ENCODE measurements around the gene ATOH8. TPM values are rescaled to one million over a fixed set of nuclear protein-coding genes. Genes with fewer than 3 reads are reported as not detected.

Gene ATOH8
- total and polyA plus RNA-seq, 2 donors from 2014 or later, result 11.2 to 18.6 TPM

DNA sequence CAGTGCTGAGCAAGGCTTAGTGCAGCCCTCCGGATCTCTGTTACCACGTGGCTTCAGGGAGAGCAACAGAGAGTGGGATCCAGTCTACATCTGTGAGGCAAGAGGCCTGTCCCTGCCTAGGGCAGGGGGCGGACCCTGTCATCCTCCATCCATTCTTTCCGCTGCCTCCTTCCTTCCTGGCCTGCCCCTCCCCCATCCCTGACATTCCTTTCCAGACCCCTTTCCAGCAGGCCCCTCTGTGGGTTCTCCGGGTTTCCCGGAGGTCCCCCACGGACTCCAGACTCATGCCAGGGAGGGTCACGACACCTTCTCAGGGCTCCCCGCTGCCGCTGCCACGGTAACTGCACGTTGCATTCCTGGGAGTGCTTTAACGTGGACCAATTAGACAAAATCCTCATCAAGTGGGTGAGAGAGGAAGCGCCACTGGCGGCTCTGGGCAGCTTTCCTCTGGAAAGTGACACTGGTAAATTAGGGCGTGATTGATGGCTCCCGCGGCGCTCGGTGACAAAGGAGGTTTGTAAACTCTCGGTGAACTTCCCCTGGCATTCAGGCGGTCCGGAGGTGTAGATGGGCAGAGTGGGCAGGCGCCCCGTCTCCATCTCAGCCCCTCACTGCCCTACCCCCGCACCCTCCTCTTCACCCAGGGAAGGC lies 11.4 kb downstream of the ATOH8 start:
- H3K36me3 ChIP-seq (ENCODE audit: control insufficient read depth in 2 of 3, insufficient read depth in 3 of 3, low read length in 3 of 3), result no peaks in the 10 kb centered on the region
- TF ChIP-seq, protein P1, sequence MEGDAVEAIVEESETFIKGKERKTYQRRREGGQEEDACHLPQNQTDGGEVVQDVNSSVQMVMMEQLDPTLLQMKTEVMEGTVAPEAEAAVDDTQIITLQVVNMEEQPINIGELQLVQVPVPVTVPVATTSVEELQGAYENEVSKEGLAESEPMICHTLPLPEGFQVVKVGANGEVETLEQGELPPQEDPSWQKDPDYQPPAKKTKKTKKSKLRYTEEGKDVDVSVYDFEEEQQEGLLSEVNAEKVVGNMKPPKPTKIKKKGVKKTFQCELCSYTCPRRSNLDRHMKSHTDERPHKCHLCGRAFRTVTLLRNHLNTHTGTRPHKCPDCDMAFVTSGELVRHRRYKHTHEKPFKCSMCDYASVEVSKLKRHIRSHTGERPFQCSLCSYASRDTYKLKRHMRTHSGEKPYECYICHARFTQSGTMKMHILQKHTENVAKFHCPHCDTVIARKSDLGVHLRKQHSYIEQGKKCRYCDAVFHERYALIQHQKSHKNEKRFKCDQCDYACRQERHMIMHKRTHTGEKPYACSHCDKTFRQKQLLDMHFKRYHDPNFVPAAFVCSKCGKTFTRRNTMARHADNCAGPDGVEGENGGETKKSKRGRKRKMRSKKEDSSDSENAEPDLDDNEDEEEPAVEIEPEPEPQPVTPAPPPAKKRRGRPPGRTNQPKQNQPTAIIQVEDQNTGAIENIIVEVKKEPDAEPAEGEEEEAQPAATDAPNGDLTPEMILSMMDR (IDR thresholded peaks at IDR 0.05; ENCODE audit: borderline replicate concordance, extremely low read depth, insufficient read depth), result no peak
- H3K4me1 ChIP-seq (ENCODE audit: control insufficient read depth in 2 of 3, insufficient read depth in 2 of 3, low read depth in 1 of 3, low read length in 3 of 3), result peaks cover 0 to 40% (median 13%) of the 10 kb centered on the region in 3 donors
- DNase-seq, result peak in 4 of 5 donors; percentile 90 to 93 (median 90)
- H3K4me3 ChIP-seq (ENCODE audit: low read length in 3 of 3), result no peak overlapping the region
- no peak overlapping the region for H3K27ac ChIP-seq (ENCODE audit: low read depth in 2 of 2, low read length in 2 of 2)
- H3K9me3 ChIP-seq (ENCODE audit: control insufficient read depth in 2 of 3, insufficient read depth in 1 of 3, low read length in 3 of 3), result no peaks in the 10 kb centered on the region
- intact Hi-C loops (cut with DNase I), result no loop called here
- H3K9ac ChIP-seq (ENCODE audit: low read length in 3 of 3), result no peak overlapping the region
- no peaks in the 10 kb centered on the region for H3K27me3 ChIP-seq (ENCODE audit: control insufficient read depth, insufficient read depth, low read length)
- no peak for FAIRE-seq

DNA sequence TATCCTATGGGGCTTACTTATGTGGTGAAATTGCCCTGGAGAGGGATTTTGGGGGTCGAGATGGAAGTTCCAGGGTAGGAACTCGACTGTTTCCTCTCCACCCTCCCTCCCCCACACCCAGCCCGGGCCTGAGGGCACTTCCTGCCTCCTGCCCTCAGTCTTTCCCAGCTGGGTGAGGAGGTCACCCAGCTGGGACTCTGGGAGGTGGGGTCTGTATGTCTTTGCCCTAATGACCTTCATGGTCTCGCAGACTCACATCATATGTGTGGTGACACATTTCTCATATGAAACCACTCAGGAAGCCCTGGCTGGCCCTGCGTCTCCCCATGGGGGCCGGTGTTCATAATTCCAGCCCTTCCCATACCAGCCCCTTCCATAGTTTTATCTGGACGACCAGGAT lies 12.4 kb downstream of the ATOH8 start:
- Histone ChIP-seq H3K27ac (ENCODE audit: low read depth in 2 of 2, low read length in 2 of 2) (no peak overlapping the region), H3K4me1 (ENCODE audit: control insufficient read depth in 2 of 3, insufficient read depth in 2 of 3, low read depth in 1 of 3, low read length in 3 of 3) (peaks cover 0 to 44% (median 17%) of the 10 kb centered on the region in 3 donors), H3K9me3 (ENCODE audit: control insufficient read depth in 2 of 3, insufficient read depth in 1 of 3, low read length in 3 of 3) (no peaks in the 10 kb centered on the region), H3K36me3 (ENCODE audit: control insufficient read depth in 2 of 3, insufficient read depth in 3 of 3, low read length in 3 of 3) (no peaks in the 10 kb centered on the region), H3K4me3 (ENCODE audit: low read length in 3 of 3) (no peak overlapping the region), H3K27me3 (ENCODE audit: control insufficient read depth, insufficient read depth, low read length) (no peaks in the 10 kb centered on the region), H3K9ac (ENCODE audit: low read length in 3 of 3) (no peak overlapping the region)
- no peak for FAIRE-seq
- TF ChIP-seq, protein P1 (IDR thresholded peaks at IDR 0.05; ENCODE audit: borderline replicate concordance, extremely low read depth, insufficient read depth), result no peak
- peak in 1 of 5 donors; percentile 48 for DNase-seq
- intact Hi-C loops (cut with DNase I), result no loop called here

DNA sequence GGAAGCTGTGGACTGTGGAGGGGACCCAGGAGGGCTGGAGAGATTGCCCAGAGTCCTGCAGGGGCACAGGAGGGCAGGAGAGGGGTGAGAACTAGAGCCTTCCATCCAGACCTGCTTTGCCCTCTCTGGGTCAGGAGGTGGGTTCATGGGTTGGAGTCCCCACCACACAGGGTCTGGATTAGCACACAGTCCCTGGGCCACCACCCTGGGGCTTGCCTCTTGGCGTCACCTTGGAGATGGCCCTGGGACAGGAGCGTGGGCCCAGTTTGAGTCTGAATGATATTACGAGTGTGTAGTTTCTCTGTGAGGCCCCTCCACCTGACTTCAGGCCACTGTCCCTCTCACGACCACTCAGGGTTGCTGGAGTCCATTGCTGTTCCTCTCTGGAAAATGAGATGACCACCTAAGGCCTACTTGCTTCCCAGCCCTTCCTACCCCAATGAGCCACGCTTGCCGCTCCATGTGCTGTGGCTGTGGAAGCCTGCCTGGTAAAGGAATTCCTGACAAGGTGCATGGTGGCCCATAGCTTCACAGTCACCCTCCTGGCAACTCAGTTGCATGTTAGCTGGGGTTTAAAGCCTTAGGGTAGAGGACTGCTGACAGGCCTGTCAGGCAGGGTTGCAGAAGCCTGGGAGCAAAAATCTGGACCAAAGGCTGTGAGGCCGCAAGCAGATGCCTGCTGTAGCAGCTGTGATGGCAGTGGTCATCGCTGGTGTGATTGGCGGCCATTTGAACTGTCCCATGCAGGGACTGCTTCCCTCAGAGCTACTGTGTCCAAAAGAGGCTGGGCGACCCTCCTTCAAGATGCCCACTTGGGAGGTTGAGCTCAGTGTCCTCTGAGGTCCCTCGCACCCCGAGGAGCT lies 14.2 kb downstream of the ATOH8 start:
- Histone ChIP-seq H3K27ac (ENCODE audit: low read depth in 2 of 2, low read length in 2 of 2) (peak overlapping the region in 1 of 2 donors; percentile 47), H3K4me1 (ENCODE audit: control insufficient read depth in 2 of 3, insufficient read depth in 2 of 3, low read depth in 1 of 3, low read length in 3 of 3) (peaks cover 0 to 56% (median 23%) of the 10 kb centered on the region in 3 donors), H3K9me3 (ENCODE audit: control insufficient read depth in 2 of 3, insufficient read depth in 1 of 3, low read length in 3 of 3) (no peaks in the 10 kb centered on the region), H3K4me3 (ENCODE audit: low read length in 3 of 3) (no peak overlapping the region), H3K9ac (ENCODE audit: low read length in 3 of 3) (no peak overlapping the region), H3K36me3 (ENCODE audit: control insufficient read depth in 2 of 3, insufficient read depth in 3 of 3, low read length in 3 of 3) (no peaks in the 10 kb centered on the region), H3K27me3 (ENCODE audit: control insufficient read depth, insufficient read depth, low read length) (no peaks in the 10 kb centered on the region)
- intact Hi-C loops (cut with DNase I), result no loop called here
- TF ChIP-seq, protein P1 (IDR thresholded peaks at IDR 0.05; ENCODE audit: borderline replicate concordance, extremely low read depth, insufficient read depth), result no peak
- FAIRE-seq (no peak), DNase-seq (no peak)
